Body of pancreas (tissue), 4 donors: ENCODE results near the gene HSPB1.

Source experiments
- CTCF ChIP-seq, 7 experiments: fragments of 450-650 bp in 4 of 7; fragments of 200-600 bp in 3 of 7; sonication (generic) in 3 of 7; IDR thresholded peaks; one replicate each; pipeline ENCODE4 v1.5.1; 2016 to 2019; ENCODE audit warnings: antibody characterized with exemption in 7 of 7
- POLR2A ChIP-seq, 3 donors: fragments of 450-650 bp; IDR thresholded peaks; one replicate each; pipeline ENCODE4 v1.6.1; 2016; ENCODE audit warnings: antibody characterized with exemption in 3 of 3, mild to moderate bottlenecking in 2 of 3

- TF ChIP-seq CTCF (IDR thresholded peaks at IDR 0.05) (no peak), POLR2A (IDR thresholded peaks at IDR 0.05) (no peak)
These were observed 32.0 kb downstream of the HSPB1 start for GRCh38 chr7:76334320-76334967.
